ENCODE measurements around the gene SPR. TPM values are rescaled to one million over a fixed set of nuclear protein-coding genes. Genes with fewer than 3 reads are reported as not detected.

SPR gene
- 40.1 and 40.6 TPM in 2 replicates for total RNA-seq (2014; rRNA removed; shearing (Covaris generic))
- 69.2 and 80.1 TPM in 2 replicates for polyA plus RNA-seq (2014; cell fraction: nucleus; rRNA removed)

DNA sequence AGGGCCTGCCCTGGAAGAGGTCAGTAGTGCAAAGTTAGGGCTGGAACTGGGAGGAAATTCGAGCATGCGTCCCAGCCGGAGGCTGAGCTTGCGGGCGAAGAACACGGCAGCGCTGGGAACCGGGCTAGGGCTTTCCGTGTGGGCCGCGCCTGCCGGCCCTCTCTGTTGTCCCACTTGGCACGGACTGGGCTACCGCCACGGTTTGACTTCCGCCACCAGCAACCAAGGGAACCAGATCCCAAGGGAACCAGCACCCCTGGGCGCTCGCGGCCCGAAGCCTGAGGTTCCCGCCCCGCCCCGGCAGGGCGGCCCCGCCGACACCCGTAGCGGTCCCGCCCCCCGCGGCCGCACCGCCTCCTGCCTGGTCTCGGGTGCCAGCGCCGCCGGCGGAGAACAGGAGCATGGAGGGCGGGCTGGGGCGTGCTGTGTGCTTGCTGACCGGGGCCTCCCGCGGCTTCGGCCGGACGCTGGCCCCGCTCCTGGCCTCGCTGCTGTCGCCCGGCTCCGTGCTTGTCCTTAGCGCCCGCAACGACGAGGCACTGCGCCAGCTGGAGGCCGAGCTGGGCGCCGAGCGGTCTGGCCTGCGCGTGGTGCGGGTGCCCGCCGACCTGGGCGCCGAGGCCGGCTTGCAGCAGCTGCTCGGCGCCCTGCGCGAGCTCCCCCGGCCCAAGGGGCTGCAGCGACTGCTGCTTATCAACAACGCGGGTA is at the start of gene SPR:
TSS of gene SPR (plus strand) at position 377 of the 708 bp plus-strand sequence. CDS start at position 402, 25 bp downstream.
- DNase-seq (ENCODE audit: extremely low read depth, low read depth): peak; percentile 67

DNA sequence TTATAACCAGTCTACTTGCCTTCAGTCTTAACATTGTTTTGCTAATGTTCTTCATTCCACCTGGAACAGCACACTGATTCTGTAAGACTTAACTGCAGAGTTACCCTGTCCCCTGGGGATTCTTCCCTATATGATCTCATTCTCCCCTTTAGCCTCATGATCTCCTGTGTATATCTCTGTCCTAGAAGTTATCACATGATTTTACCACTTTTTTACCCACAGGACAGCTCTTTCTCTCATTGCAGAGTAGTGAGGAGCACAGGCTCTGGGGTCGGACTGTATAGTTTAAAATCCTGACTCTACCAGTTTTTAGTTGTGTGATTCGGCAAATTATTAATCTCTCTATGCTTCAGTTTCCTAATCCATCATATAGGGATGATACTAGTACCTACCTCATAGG is 47.1 kb upstream of the SPR start:
- no peak for DNase-seq (ENCODE audit: extremely low read depth, low read depth)

DNA sequence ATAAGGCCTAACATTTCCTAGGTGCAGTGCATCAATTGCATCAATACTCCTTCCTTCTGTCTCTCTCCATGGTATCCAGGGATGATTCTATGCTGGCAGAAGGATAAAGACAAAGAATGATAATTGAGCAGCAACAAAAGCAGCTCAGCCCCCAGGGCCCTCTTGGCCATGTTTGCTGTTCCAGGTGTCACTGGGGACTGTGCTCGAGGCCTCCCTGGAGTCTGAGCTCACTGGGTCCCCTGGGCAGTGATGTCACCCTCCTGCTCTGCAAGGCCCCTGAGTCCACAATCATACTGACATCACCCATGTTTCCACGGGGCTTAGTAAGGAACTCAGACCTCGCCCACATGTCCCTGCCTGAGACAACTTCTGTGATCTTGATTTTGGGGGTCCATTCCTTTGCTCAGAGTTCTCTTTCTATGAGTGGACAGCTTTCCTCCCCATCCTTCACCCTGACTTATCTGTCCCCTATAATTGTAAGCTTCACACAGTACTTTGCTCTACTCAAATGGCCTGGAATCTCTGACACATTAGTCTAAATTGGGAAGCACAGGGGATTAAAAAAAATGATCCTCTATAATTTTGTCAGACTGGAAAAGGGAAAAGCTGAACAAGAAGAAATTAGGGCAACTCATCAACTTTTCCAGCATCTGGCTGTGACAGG is 45.6 kb upstream of the SPR start:
- DNase-seq (ENCODE audit: extremely low read depth, low read depth): no peak

DNA sequence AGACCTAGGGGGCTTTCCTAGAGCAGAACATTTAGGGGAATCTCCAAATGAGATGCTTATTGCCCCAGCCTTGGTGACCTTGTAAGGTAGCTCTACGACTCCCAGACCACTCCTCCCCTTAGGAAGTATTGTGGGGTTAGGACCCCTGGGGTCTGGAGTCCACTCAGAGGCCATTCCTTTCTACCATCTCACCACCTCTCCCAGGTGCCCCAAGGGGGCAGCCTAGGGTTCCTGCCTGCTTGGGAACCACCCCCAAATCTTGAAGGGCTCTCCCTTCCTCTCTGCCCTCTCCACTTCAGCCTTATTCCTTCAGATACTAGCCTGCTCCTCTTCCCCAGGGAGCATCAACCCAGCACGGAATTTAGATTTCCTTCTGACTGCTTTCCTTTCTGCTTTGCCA is 43.9 kb upstream of the SPR start:
- no peak for DNase-seq (ENCODE audit: extremely low read depth, low read depth)

DNA sequence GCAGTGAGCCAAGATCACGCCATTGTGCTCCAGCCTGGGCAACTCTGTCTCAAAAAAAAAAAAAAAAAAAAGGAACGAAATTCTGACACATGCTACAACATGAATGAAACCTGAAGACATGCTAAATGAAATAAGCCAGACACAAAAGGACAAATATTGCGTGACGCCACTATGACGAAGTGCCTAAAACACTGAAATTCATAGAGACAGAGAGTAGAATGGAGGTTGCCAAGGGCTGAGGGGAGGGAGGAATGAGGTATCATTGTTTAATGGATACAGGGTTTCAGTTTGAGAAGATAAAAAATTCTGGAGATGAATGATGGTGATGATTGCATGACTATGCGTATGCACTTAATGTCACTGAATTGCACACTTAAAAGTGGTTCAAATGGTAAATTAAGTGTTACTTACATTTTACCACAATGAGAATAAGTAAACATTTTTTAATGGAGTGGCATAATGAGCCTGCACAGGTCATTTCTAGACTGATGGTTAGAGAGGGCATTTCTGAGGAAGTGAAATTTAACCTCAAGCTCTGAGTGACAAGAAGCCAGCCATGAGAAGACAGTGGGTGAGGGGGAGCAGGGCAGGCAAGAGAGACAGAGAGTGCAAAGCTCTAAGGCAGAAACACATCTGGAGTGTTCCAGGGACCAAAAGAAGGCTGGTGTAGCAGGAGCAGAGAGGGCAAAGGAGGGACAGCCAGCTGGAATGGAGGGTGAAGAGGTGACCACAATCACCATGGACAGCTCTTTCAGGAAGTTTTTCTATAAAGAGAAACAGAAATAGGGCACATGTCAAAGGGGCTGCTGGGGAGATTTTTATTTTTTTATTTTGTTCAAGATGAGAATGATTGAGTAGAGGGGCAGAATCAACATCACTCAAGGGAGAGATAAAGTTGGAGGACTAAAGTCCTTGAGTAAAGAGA is 40.8 kb upstream of the SPR start:
- DNase-seq (ENCODE audit: extremely low read depth, low read depth): no peak

DNA sequence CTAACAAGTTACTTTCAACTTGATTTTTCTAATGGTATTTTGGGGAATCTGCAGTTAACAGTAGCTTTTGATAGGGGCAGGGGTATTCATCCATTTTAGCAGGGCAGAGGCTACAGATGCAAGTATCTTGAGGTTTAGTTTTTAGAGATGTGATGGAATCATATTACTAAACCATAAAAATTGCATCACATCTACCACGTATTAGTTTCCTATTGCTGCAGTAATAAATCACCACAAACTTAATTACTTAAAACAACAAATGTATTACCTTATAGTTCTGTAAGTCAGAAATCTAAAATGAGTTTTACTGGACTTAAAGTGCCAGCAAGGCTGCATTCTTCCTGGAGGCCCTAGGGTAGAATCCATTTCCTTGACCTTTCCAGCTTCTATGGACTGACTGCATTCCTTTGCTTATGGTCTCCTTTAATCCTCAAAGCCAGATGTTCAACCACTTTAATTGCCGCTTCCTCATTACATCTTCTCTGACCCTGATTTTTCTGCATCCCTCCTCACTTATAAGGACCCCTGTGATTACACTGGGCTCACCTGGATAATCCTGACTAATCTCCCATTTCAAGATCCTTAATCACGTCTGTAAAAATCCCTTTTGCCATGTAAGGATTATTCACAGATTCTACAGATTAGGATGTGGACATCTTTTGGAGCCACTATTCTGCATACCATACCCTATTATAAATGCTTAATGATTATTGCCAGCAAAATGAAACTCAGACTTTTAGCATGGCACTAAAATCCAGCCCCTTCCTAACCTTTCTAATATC is 39.5 kb upstream of the SPR start:
- no peak for DNase-seq (ENCODE audit: extremely low read depth, low read depth)

DNA sequence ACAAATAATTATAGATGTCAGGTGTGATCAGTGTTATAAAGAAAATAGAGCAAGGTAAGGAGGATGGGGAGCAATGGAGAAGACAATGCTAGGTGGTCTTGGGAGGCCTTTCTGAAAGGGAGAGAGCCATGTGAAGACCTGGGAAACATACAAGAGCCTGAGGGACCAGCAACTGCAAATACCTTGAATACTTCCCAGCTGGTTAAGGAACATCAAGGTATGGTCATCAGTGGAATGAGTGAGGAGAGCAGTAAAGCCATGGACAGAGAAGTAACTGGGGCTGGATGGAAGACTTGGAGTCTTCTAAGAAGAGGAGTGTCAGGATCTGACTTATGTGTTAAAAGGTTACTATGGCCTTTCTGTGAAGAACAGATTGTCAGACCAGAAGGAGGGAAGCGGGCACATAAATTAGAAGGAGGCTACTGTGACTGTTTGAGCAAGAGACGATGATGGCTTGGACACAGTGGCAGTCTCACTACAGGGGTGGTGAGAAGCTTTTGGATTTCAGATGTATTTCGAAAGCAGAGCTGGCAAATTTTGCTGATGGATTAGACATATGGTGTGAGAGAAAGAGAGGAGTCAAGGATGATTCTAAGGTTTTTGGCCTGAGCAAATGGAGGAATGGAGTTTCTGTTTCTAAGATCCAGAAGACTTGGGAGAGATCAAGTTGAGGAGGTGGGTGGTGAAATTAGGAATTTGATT is 38.6 kb upstream of the SPR start:
- no peak for DNase-seq (ENCODE audit: extremely low read depth, low read depth)

DNA sequence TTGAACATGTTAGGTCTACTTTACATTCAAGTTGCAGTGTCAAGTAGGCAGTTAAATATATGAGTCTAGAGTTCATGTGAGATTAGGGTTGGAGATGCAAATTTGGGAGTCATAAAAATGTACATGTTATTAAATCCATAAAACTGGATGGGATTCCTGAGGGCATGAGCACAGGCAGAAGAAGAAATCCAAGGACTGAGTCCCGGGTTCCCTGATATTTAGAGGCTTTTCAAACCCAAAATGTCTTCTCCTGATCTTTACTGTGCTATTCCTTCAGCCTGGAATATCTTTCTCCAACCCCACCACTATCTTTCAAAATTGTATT is 38.1 kb upstream of the SPR start:
- DNase-seq (ENCODE audit: extremely low read depth, low read depth): no peak

DNA sequence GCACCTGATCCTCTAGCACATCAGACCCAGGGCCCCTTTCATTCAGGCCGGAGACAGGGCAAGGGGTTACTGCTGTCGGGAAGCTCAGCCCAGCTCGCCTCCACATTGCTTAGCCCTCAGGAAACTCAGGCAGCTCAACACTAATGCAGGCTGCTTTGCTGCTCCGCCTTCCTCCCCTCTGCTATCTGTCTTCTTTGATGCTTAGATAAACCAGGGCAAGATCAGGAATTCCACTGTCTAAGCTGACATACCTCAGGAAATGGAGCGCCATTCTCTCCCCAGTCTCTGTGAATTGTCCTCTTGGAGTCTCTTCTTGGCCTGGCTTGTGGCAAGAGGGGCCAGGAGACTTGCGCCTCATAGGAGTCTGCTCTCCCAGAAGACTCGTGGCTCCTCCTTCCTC is 35.9 kb upstream of the SPR start:
- DNase-seq (ENCODE audit: extremely low read depth, low read depth): no peak

DNA sequence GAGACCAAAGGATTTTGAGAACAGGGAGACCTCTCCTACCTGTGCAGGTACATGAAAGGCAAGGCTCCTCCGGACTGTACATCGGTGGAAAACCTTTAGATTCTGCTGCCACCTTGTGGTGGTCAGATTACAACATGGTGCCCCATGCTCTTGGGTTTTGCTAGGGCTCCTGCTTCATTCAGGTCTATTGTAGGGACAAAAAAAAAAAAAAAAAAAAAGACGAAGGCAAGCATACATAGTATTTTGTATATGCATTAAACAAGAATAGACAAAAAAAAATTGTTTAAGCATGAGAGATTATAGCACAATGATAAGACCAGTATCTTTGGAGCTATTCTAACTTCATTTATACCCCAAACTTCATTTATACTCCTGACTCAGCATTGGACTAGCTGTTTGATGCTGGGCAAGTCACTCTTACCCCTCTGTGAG is 27.4 kb upstream of the SPR start:
- DNase-seq (ENCODE audit: extremely low read depth, low read depth): peak; percentile 65

DNA sequence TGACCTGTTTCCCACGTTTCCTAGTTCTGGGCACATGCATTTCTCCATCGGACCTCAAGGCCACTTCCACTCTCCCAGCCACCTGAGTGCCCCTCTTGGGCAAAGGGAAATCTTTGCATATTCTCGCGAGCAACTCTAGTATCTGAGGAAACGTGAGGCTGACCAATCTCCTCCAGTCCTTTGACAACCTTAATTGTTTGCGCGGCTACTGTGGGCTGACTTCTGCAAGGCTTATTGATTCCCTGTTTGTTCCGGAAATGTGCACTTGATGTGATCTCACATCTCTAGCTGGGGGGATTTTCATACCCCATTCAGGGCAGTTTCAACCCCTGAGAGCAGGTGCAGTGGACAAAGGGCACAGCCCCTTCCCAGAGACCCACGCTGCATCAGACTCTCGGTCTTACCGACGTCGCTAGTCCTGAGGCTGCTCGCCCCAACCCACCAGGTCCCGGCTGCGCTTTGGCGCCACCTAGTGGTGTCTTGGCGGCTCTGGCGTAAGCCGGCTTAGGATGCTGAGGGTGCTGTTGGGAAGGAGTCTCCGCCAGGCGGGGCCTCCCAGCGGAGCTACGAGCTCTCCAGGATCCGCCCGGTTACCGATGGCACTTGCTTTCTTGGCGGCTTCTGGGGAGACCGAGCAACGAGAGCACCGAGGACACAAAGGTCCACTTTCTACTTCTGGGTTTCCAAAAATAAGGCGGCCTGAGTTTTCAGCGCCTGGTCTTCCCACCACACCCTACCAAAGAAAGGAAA is 24.8 kb upstream of the SPR start:
- DNase-seq (ENCODE audit: extremely low read depth, low read depth): peak; percentile 88

DNA sequence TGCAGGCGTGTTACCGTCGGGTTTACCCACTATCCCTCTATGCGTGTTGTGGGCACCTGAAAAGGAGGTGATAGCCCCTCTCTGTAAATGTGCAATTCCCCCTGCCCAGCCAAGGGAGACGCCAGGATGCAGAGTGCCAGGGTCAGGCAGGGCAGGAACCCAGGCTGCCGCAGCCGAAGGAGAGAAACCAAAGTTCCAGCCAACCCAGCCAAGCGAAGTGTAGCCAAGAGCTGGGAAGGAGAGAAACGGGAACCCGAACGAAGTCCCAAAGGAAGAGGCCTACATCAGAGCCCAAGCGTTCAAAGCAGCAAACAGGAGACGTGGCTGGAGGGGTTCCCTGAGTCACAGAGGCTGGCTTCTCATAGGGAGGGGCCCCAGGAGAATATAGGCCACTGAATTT is 24.2 kb upstream of the SPR start:
- DNase-seq (ENCODE audit: extremely low read depth, low read depth): no peak

DNA sequence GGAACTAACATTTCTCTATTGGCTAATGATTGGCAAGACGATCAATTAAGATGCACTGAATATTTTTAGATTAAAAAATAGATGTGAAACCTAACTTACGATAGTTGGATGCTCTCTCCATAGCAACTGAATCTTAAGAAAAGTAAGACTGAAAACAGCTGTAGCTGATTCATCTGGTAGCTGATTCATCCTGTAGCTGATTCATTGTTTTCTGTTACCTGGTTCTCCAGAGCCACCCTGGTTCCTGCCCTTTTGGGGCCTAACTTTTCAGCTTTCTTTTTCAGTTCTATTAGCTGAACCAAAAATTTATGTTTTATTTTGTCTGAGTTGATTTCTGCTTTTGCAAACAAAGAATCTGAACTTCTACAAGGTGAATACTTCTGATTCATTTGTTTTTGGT is 22.7 kb upstream of the SPR start:
- DNase-seq (ENCODE audit: extremely low read depth, low read depth): no peak

DNA sequence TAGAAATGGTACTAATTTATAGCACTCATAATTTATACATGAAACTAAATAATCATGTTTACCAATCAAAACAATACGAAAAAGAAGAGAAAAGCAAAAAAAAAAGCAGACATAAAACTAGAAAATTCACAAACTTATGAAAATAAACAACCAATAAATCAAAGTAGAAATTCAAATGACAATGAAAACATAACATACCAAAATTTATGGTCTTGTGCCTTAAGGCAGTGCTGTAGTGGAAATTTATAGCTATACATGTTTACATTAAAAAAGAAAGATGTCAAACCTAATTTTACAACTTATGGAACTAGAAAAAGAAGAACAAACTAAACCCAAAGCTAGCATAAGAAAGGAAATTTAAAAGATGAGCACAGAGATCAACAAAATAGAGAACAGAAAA is 16.1 kb upstream of the SPR start:
- DNase-seq (ENCODE audit: extremely low read depth, low read depth): no peak

DNA sequence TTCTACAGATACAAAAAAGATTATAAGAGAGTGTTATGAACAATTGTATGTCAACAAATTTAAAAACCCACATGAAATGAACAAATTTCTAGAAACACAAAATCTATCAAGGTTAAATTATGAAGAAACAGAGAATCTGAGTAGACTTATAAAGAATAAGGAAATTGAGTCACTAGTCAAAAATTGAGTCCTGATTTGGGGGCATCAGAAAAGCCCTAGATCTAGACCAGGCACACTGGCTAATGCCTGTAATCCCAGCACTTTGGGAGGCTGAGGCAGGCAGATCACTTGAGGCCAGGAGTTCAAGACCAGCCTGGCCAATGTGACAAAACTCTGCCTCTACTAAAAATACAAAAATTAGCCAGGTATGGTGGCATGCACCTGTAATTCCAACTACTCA is 15.3 kb upstream of the SPR start:
- no peak for DNase-seq (ENCODE audit: extremely low read depth, low read depth)

DNA sequence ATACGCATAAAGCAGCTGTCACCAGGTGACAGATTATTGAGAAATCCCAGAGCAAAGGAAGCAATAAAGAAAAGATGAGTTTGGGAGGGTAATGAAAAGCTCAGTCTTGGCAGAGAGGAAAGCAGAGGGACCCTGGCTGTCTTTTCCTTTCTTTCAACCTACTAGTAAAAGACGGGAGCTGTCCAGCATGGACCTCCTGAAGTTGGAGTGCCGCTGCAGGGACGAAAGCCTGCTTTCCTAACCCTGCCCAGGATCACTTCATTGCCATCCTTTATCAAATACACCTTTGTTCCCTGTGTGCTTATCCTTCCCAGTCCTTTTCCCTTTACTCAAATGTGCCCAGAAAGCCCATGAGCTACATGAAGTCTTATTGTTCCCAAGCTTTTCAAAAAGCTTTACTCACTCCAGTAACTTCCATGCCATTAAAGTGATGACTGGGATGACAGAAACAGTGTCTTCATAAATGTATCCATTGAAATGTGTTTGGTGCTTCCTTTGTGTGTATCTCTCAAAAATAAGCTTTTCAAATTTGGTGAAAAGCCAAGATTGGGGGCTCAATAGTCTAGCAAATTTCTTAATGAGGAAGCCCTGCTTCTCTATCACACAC is 3.7 kb upstream of the SPR start:
- peak; percentile 35 for DNase-seq (ENCODE audit: extremely low read depth, low read depth)

DNA sequence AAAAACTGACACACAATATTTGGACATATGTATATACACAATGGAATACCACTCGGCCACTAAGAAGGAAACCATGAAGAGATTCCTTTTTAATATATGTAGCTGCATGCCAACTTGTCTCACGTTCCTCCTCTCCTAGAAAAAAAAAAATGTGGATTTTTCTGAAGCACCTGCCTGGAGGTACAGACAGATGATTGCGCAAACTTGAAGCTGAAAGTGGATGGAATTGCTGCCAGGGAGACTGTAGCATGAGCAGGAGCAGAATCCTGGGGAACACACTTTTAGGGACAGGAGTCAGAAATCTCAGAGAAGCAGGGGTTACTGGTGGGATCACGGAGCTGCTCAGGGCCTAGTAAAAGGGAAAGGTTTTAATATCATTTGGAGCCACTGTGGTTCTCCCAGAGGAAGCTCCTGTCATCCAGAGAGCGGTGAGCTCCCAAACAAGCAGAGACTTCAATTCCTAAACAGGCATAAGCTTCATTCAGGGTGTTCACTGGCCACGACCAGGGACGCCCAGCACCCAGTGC is 640 bp upstream of the SPR start:
- DNase-seq (ENCODE audit: extremely low read depth, low read depth): no peak

DNA sequence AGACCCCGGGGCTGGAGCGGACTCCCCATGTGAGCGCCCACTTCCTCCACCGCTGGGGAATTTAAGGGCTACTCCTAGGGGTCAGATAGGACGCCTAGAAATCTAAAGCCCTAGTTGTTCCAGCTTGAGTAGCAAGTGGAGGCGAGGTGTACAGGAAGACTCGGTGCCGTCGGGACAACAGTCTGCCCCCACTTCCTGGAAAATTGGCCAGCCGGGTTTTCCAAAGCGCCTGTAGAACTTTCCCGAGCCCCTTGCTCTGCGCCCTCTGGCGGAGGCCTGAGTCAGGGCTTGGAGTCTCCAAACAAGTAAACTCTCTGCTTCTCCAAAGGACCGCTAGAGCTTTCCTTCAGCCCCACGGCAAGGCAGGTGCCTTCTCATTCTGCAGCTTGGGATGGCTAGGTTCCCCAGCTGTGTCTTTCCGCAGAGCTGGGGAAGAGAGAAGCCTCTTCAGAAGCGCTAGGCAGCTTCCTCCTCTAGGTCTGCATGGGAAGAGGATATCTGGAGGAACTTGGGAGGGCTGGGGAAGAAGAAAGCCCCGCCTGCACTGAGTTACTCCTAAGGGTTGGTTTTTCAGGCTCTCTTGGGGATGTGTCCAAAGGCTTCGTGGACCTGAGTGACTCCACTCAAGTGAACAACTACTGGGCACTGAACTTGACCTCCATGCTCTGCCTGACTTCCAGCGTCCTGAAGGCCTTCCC is 681 bp downstream of the SPR start:
- DNase-seq (ENCODE audit: extremely low read depth, low read depth): peak; percentile 87

Data from NCI-H460 (cell line).